RWPE1 (cell line): ENCODE measurements around the gene GPRIN3.

ENCODE experiments used
- CTCF ChIA-PET: fragments of 350-600 bp; sonication (Branson Sonifier 250); formaldehyde crosslinking; extraction: SDS; loops from one replicate; lab custom pipeline; 2021; lab: Yijun Ruan, JAX
- POLR2A ChIA-PET: fragments of 400-600 bp; formaldehyde crosslinking; extraction: SDS; loops from one replicate; lab custom pipeline; 2020; ENCODE audit warnings: antibody characterized with exemption; ENCODE audit not compliant: low non-redundant PET; lab: Yijun Ruan, JAX
- DNase-seq: peaks from one replicate; pipeline ENCODE4 v3.0.0; 2012; ENCODE audit warnings: low spot score
- H3K27ac ChIP-seq: fragments of 450-650 bp; 2 replicates; pipeline ENCODE4 v1.5.1; 2017
- CTCF ChIP-seq: fragments of 450-650 bp; conservative IDR thresholded peaks from 2 replicates; pipeline ENCODE4 v1.5.1; 2017; ENCODE audit warnings: low read depth, mild to moderate bottlenecking

The GPRIN3 gene

GRCh38 chr4:89307446-89308160 lies at the start of gene GPRIN3:
Gene GPRIN3, minus strand, starts transcription at chr4:89307800. Its CDS starts 57,690 bp downstream, at chr4:89250110.
- no peak within 1 kb of the TSS for H3K27ac ChIP-seq
- ChIA-PET CTCF (interaction anchor here (0.7 kb wide), 1 partner anchor 67 kb away, joined by 3 read pairs; no protein-coding TSS in a partner anchor), POLR2A (no interaction called here)
- DNase-seq: no peak
- no peak for TF ChIP-seq CTCF

- no peak overlapping the region for H3K27ac ChIP-seq
- ChIA-PET POLR2A (no interaction called here), CTCF (no interaction called here)
- TF ChIP-seq CTCF: no peak
- no peak for DNase-seq
Observed at GRCh38 chr4:89357340-89357739, 49.7 kb upstream of the GPRIN3 start.

GRCh38 chr4:89356086-89356485 lies 48.5 kb upstream of the GPRIN3 start:
- ChIA-PET CTCF (no interaction called here), POLR2A (no interaction called here)

GRCh38 chr4:89353514-89353913 lies 45.9 kb upstream of the GPRIN3 start:
- H3K27ac ChIP-seq: no peak overlapping the region
- no peak for TF ChIP-seq CTCF
- ChIA-PET POLR2A (no interaction called here), CTCF (interaction anchor here (0.6 kb wide), 2 partner anchors 9 to 128 kb away, joined by 3 to 5 read pairs; no protein-coding TSS in a partner anchor)
- DNase-seq: no peak

More at GRCh38 chr4:89356086-89356485, 48.5 kb upstream of the GPRIN3 start:
- DNase-seq: no peak
- TF ChIP-seq CTCF: no peak
- H3K27ac ChIP-seq: no peak overlapping the region

- ChIA-PET POLR2A (no interaction called here), CTCF (no interaction called here)
Observed at GRCh38 chr4:89352541-89352940, 44.9 kb upstream of the GPRIN3 start.

GRCh38 chr4:89351201-89351600 lies 43.6 kb upstream of the GPRIN3 start:
- POLR2A ChIA-PET: no interaction called here
- CTCF ChIA-PET: no interaction called here
- TF ChIP-seq CTCF: no peak

More at GRCh38 chr4:89352541-89352940, 44.9 kb upstream of the GPRIN3 start:
- no peak overlapping the region for H3K27ac ChIP-seq
- no peak for DNase-seq
- TF ChIP-seq CTCF: no peak

More at GRCh38 chr4:89351201-89351600, 43.6 kb upstream of the GPRIN3 start:
- H3K27ac ChIP-seq: no peak overlapping the region
- no peak for DNase-seq
